Measurements from ENCODE around the gene MIPOL1. TPM values are rescaled to one million over a fixed set of nuclear protein-coding genes. Genes with fewer than 3 reads are reported as not detected.

MIPOL1 gene
- total and polyA plus RNA-seq, 2 of the 13 experiments (the other 11 are each of a cell fraction or from before 2014, with no cell fraction given) = 8.6 to 34.2 TPM

DNA sequence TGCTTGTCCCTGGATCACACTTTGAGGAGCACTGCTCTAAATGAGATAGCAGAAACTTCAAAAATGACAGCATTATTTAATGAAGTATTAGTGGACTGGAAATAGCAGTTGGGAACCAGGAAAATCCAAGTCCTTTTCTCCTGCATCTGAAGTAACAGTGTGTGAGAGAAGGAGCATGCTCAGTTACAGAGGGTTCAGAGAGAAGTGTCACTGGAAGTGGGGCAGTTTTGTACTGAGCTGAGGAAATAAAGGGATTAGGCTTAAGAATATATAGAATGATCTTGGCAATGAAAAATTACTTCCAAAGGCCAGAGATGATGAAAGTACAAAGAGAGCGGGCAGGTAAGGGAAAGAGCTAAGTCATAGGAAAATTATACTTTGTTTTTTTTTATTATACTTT is 130.9 kb downstream of the MIPOL1 start:
- 68% methylated on average over 1 of the region's 1 CpG for WGBS (ENCODE audit: low lambda C conversion rate)
- in situ Hi-C loops (cut with HindIII; ENCODE audit: extremely low pct_ligation_motif_present, low pct_unique_long_range_greater_than_20kb) = no loop called here
- H3K9me3 ChIP-seq (ENCODE audit: low read length) = peaks cover 8% of the 10 kb centered on the region
- peak overlapping the region in 1 of 3 experiments; percentile 23; a peak in 2 of 6 replicates for H3K4me3 ChIP-seq (replicated peaks in 1 of 3; ENCODE audit: insufficient read depth in 1 of 3, low read depth in 2 of 3, low read length in 3 of 3)
- BruUV-seq (replicated peaks) = no TSS peak
- ChIA-PET CTCF (ENCODE audit: low intra/inter-chr PET ratio, low total read pairs) (interaction anchor here (1.0 kb wide), 1 partner anchor 218 kb away, joined by 3 read pairs; no protein-coding TSS in a partner anchor), POLR2A (interaction anchor here (0.8 to 2.5 kb wide), 8 partner anchors 12 to 369 kb away, joined by 3 to 16 read pairs (median 4); partner anchors contain the start of genes FOXA1 and TTC6)
- intact Hi-C loops (cut with micrococcal nuclease; ENCODE audit: unreplicated experiment) = loop anchor here (1.0 to 2.0 kb wide), 5 partner anchors 76 to 268 kb away; no protein-coding TSS in a partner anchor
- FAIRE-seq (no peak), ATAC-seq (peak; percentile 72), DNase-seq (ENCODE audit: low spot score) (no peak)
- H3K4me2 ChIP-seq (ENCODE audit: low read depth, low read length) = peak overlapping the region; percentile 53
- no peaks in the 10 kb centered on the region for H3K79me2 ChIP-seq (ENCODE audit: insufficient read depth, low read length)
- no peaks in the 10 kb centered on the region for H4K20me1 ChIP-seq (ENCODE audit: insufficient read depth, low read length)
- H3K27ac ChIP-seq (ENCODE audit: extremely low read length, insufficient read depth, low read length) = peak overlapping the region; percentile 57
- peak overlapping the region; percentile 60 for H2AFZ ChIP-seq (ENCODE audit: low read length)
- H3K36me3 ChIP-seq (replicated peaks in 1 of 2; ENCODE audit: control insufficient read depth in 1 of 2, insufficient read depth in 2 of 2, low read length in 2 of 2) = no peaks in the 10 kb centered on the region
- no peaks in the 10 kb centered on the region for H3K27me3 ChIP-seq (ENCODE audit: control insufficient read depth in 1 of 2, insufficient read depth in 2 of 2, low read length in 2 of 2)
- peak overlapping the region; percentile 10; the same call in 1 of the 2 replicates for H3K9ac ChIP-seq (ENCODE audit: insufficient read depth, low read depth, low read length)
- H3K4me1 ChIP-seq (ENCODE audit: insufficient read depth, low read length) = peaks cover 30% of the 10 kb centered on the region
- 0 out of 2 replicates have a peak, but pooled peaks have one; percentile 11 for TF ChIP-seq ZNF879 (CRISPR knock-in tag; IDR thresholded peaks at IDR 0.05)
- no peak for TF ChIP-seq LCORL (IDR thresholded peaks at IDR 0.05)
- TF ChIP-seq LCORL (CRISPR knock-in tag; IDR thresholded peaks at IDR 0.05) = peak; percentile 23; the same call in 1 of the 2 replicates
- TF ChIP-seq, protein P1, sequence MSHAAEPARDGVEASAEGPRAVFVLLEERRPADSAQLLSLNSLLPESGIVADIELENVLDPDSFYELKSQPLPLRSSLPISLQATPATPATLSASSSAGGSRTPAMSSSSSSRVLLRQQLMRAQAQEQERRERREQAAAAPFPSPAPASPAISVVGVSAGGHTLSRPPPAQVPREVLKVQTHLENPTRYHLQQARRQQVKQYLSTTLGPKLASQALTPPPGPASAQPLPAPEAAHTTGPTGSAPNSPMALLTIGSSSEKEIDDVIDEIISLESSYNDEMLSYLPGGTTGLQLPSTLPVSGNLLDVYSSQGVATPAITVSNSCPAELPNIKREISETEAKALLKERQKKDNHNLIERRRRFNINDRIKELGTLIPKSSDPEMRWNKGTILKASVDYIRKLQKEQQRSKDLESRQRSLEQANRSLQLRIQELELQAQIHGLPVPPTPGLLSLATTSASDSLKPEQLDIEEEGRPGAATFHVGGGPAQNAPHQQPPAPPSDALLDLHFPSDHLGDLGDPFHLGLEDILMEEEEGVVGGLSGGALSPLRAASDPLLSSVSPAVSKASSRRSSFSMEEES (CRISPR knock-in tag; IDR thresholded peaks at IDR 0.05) = 0 out of 2 replicates have a peak, but pooled peaks have one; percentile 43
- no peak for TF ChIP-seq SP4 (CRISPR knock-in tag; IDR thresholded peaks at IDR 0.05)
- TF ChIP-seq CC2D1A (CRISPR knock-in tag; IDR thresholded peaks at IDR 0.05) = peak; percentile 13; the same call in 1 of the 2 replicates
- TF ChIP-seq ZSCAN20 (CRISPR knock-in tag; IDR thresholded peaks at IDR 0.05; ENCODE audit: borderline replicate concordance) = 0 out of 2 replicates have a peak, but pooled peaks have one; percentile 15
- TF ChIP-seq SIX4 (CRISPR knock-in tag; IDR thresholded peaks at IDR 0.05) = no peak
- TF ChIP-seq, protein P2, sequence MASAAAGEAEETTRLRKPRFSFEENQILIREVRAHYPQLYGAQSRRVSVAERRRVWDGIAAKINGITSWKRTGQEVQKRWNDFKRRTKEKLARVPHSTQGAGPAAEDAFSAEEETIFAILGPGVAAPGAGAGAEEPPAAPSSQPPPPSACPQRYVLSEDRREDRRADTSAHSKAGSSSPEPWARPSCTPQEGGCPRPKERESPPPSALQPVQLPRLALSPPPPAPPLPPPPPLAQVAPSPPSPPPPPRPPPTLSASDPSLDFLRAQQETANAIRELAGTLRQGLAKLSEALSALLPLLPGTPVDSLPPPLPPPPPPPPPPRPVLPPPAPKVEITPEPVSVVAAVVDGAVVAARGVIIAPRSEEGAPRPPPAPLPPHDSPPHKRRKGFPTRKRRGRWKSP (CRISPR knock-in tag; IDR thresholded peaks at IDR 0.05) = peak; percentile 44; the same call in 1 of the 2 replicates
- no peak for TF ChIP-seq FOXK2 (IDR thresholded peaks at IDR 0.05)
- no peak for TF ChIP-seq NR3C1 (CRISPR knock-in tag; IDR thresholded peaks at IDR 0.05)
- TF ChIP-seq, protein P3, sequence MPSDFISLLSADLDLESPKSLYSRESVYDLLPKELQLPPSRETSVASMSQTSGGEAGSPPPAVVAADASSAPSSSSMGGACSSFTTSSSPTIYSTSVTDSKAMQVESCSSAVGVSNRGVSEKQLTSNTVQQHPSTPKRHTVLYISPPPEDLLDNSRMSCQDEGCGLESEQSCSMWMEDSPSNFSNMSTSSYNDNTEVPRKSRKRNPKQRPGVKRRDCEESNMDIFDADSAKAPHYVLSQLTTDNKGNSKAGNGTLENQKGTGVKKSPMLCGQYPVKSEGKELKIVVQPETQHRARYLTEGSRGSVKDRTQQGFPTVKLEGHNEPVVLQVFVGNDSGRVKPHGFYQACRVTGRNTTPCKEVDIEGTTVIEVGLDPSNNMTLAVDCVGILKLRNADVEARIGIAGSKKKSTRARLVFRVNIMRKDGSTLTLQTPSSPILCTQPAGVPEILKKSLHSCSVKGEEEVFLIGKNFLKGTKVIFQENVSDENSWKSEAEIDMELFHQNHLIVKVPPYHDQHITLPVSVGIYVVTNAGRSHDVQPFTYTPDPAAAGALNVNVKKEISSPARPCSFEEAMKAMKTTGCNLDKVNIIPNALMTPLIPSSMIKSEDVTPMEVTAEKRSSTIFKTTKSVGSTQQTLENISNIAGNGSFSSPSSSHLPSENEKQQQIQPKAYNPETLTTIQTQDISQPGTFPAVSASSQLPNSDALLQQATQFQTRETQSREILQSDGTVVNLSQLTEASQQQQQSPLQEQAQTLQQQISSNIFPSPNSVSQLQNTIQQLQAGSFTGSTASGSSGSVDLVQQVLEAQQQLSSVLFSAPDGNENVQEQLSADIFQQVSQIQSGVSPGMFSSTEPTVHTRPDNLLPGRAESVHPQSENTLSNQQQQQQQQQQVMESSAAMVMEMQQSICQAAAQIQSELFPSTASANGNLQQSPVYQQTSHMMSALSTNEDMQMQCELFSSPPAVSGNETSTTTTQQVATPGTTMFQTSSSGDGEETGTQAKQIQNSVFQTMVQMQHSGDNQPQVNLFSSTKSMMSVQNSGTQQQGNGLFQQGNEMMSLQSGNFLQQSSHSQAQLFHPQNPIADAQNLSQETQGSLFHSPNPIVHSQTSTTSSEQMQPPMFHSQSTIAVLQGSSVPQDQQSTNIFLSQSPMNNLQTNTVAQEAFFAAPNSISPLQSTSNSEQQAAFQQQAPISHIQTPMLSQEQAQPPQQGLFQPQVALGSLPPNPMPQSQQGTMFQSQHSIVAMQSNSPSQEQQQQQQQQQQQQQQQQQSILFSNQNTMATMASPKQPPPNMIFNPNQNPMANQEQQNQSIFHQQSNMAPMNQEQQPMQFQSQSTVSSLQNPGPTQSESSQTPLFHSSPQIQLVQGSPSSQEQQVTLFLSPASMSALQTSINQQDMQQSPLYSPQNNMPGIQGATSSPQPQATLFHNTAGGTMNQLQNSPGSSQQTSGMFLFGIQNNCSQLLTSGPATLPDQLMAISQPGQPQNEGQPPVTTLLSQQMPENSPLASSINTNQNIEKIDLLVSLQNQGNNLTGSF (CRISPR knock-in tag; IDR thresholded peaks at IDR 0.05) = no peak
- TF ChIP-seq KLF16 (CRISPR knock-in tag; IDR thresholded peaks at IDR 0.05) = peak in 1 of 2 experiments; percentile 32; a peak in 1 of 4 replicates
- peak; percentile 31; the same call in 1 of the 2 replicates for TF ChIP-seq TOE1 (CRISPR knock-in tag; IDR thresholded peaks at IDR 0.05)
- TF ChIP-seq ZNF263 (CRISPR knock-in tag; IDR thresholded peaks at IDR 0.05) = peak; percentile 36; the same call in 1 of the 2 replicates
- TF ChIP-seq NR2F6 (IDR thresholded peaks at IDR 0.05) = 0 out of 2 replicates have a peak, but pooled peaks have one; percentile 6
- no peak for TF ChIP-seq NR2F6 (CRISPR knock-in tag; IDR thresholded peaks at IDR 0.05)
- TF ChIP-seq HOXA5 (CRISPR knock-in tag; IDR thresholded peaks at IDR 0.05) = no peak
- TF ChIP-seq DNMT3B (CRISPR knock-in tag; conservative IDR thresholded peaks at IDR 0.05) = 0 out of 2 replicates have a peak, but pooled peaks have one; percentile 35
- no peak for TF ChIP-seq ZBTB7B (CRISPR knock-in tag; IDR thresholded peaks at IDR 0.05)
